HG02884 (cell line): ENCODE measurements around the gene VAMP8.
"Not testable (repeated sequence)": the region's sequence is repeated elsewhere in the genome, so short reads cannot be mapped to it uniquely, and the experiment has no call there.

Experiments
- ATAC-seq: cut with Tn5 transposase; IDR thresholded peaks from one replicate; pipeline ENCODE4 v1.9.1; 2021; ENCODE audit warnings: mild to moderate bottlenecking, moderate library complexity; ENCODE audit not compliant: unreplicated experiment

Gene VAMP8

DNA sequence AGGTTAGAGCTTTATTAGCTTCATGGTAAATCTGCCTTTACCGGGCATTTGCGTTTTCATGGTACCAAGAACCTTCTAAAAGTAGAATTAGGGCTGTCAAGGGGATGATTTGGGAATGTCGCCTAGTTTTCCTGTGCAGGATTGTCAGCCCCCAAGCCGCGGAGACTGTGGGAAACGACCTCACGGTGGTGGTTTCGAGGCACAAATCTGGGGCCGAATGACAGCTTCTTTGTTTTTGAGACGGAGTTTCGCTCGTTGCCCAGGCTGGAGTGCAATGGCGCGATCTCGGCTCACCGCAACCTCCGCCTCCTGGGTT is 38.0 kb downstream of the VAMP8 start:
- ATAC-seq = no peak

DNA sequence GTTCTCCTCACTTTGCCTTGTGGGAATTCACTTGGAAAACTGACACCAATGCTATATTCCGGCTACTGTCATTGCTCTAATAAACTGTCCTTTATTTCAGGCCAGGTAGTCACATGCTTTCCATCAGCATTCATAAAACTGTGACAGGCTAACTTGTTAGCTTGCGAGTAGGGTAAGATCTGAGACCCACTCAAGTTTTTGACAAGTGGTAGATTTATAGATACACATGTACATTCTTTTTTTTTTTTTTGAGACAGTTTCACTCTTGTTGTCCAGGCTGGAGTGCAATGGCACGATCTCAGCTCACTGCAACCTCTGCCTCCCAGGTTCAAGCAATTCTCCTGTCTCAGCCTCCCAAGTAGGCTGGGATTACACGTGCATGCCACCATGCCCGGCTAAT is 40.3 kb downstream of the VAMP8 start:
- ATAC-seq = not testable (repeated sequence)

DNA sequence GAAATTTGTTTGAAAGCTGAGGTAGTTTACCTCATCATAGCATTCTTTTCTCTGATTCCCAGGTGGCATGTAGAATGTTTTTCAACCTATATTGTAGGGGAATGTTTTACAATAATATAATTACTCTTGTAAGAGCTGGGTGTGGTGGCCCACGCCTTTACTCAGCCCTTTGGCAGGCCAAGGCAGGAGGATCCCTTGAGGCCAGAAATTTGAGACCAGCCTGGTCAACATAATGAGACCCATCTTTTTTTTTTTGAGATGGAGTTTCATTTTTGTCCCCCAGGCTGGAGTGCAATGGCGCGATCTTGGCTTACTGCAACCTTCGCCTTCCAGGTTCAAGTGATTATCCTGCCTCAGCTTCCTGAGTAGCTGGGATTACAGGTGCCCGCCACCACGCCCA is 42.2 kb downstream of the VAMP8 start:
- ATAC-seq = no peak

DNA sequence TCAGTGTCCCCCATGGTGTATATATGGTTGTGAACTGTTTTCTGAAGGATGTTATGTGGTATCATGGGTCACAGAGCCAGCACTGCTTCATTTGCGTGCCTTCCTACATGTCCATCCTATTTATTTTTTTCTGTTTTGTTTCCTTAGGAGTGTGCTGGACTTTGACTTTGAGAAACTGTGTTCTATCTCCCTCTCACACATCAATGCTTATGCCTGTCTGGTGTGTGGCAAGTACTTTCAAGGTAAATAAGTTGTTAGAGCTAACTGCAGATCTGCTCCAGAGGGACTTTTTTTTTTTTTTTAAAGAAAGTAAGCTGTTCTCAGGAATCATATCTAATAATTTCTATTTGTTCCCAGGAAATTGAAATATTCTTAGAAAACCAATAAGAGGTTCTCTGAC is 44.0 kb downstream of the VAMP8 start:
- ATAC-seq = no peak

DNA sequence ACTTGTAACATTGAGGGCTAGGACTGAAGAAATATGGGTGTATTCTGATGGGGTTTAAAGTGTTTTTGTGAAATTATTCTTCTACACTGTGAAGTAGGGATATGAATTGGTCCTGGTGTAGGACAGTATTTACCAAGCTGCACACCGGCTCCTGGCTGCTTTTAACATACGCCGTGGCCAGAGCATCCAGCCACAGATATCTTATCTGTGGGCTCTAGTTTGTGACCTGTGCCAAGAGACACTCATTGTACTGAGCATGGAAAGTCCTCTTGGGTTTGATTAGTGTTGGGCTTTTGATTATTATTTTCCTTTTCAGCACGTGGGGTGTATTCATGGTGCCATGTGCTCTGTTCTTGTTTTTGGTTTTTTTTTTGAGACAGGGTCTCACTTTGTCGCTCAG is 46.6 kb downstream of the VAMP8 start:
- ATAC-seq = no peak

DNA sequence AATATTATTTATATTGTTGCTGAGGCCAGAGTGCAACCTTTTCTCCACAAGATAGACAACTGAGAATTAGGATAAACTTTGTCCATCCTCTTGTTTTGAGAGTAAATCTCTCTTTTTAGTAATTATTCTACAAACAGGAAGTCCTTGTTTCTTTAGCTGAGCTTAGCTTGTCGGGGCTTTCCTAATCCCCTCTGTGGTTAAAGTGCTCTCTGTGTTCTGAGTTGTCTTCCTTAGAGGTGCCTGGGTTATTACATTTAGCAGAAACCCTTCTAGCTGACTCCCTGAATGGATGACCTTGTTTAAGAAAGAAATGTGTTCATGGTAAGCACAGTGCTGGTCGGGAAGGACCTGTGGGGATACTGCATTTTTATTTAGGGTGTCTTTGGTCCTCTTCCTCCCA is 51.3 kb downstream of the VAMP8 start:
- ATAC-seq = no peak

DNA sequence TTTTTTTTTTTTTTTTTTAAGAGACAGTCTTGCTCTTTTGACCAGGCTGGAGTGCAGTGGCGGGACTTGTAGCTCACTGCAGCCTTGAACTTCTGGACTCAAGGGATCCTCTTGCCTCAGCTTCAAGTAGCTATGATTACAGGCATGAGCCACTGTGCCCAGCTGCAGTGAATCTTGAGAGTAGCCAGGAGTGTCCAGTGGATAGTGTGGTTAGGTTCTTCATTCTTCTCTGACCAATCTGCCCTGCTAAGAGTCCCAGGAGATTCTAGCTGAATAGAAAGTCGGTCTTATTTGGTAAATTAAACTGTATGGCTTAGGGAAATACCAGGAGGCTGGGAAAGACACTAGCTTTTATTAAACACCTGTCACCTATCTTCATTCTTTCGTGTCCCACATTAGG is 53.9 kb downstream of the VAMP8 start:
- no peak for ATAC-seq
